BJ (cell line): ENCODE measurements around the gene SPATA32. TPM values are rescaled to one million over a fixed set of nuclear protein-coding genes. Genes with fewer than 3 reads are reported as not detected.
"Not testable (repeated sequence)": the region's sequence is repeated elsewhere in the genome, so short reads cannot be mapped to it uniquely, and the experiment has no call there.

Experiments
- CTCF ChIA-PET: fragments of 350-600 bp; formaldehyde crosslinking; extraction: SDS; loops from one replicate; lab custom pipeline; 2021; ENCODE audit warnings: antibody characterized with exemption, inconsistent platforms; lab: Yijun Ruan, JAX
- POLR2A ChIA-PET: fragments of 300-600 bp; sonication (Branson Sonifier 250); formaldehyde crosslinking; extraction: SDS; loops from one replicate; lab custom pipeline; 2021; ENCODE audit warnings: antibody characterized with exemption; lab: Charles Lee
- DNase-seq: peaks from one replicate; pipeline ENCODE4 v3.0.0-alpha.2; 2011; ENCODE audit warnings: low read depth
- H3K27me3 ChIP-seq: 2 replicates; pipeline ENCODE4 v1.6.0; 2011; ENCODE audit warnings: low read length; ENCODE audit not compliant: control insufficient read depth, insufficient read depth
- H3K36me3 ChIP-seq: 2 replicates; pipeline ENCODE4 v1.5.1; 2011; ENCODE audit warnings: low read length; ENCODE audit not compliant: control insufficient read depth, insufficient read depth
- H3K4me3 ChIP-seq: 2 replicates; pipeline ENCODE4 v1.5.1; 2011; ENCODE audit warnings: low read depth, mild to moderate bottlenecking, control low read depth, low read length
- CTCF ChIP-seq: IDR thresholded peaks from 2 replicates; pipeline ENCODE4 v1.5.1; 2011; ENCODE audit warnings: low read depth, mild to moderate bottlenecking, control low read depth, inconsistent platforms, low read length, moderate library complexity; ENCODE audit not compliant: insufficient read depth
- polyA plus RNA-seq: library from polyadenylated mRNA; depleted of rRNA; stranded (reverse); fragments of >200 nt; gene quantifications from 2 replicates; pipeline ENCODE4 v1.2.3, GENCODE V29; 2011

Gene SPATA32
- polyA plus RNA-seq, 1 experiment, result not detected

- TF ChIP-seq CTCF, result no peak
- H3K4me3 ChIP-seq, result no peak overlapping the region
- POLR2A ChIA-PET, result no interaction called here
- no peaks in the 10 kb centered on the region; the same call in 1 of the 2 replicates for H3K36me3 ChIP-seq
- CTCF ChIA-PET, result interaction anchor here (1.5 kb wide), 1 partner anchor 141 kb away, joined by 5 read pairs; no protein-coding TSS in a partner anchor
- H3K27me3 ChIP-seq, result no peaks in the 10 kb centered on the region
- no peak for DNase-seq
These were observed 8.0 kb downstream of the SPATA32 start for GRCh38 chr17:45253879-45254278.

- POLR2A ChIA-PET, H3K4me3 ChIP-seq, H3K27me3 ChIP-seq, H3K36me3 ChIP-seq, DNase-seq: not testable (repeated sequence)
- CTCF ChIA-PET, result interaction anchor here (1.5 kb wide), 1 partner anchor 142 kb away, joined by 5 read pairs; no protein-coding TSS in a partner anchor
These were observed 8.7 kb downstream of the SPATA32 start for GRCh38 chr17:45253237-45253636.

- POLR2A ChIA-PET, result no interaction called here
- Histone ChIP-seq H3K4me3 (no peak overlapping the region), H3K36me3 (no peaks in the 10 kb centered on the region; the same call in 1 of the 2 replicates), H3K27me3 (no peaks in the 10 kb centered on the region)
- DNase-seq, result no peak
- no peak for TF ChIP-seq CTCF
- CTCF ChIA-PET, result interaction anchor here (0.6 to 2.2 kb wide), 4 partner anchors 12 to 132 kb away, joined by 3 to 9 read pairs (median 4); no protein-coding TSS in a partner anchor
These were observed 10.0 kb downstream of the SPATA32 start for GRCh38 chr17:45251931-45252330.

GRCh38 chr17:45248132-45248957, 13.5 kb downstream of the SPATA32 start:
- CTCF ChIA-PET, result interaction anchor here (0.9 to 2.6 kb wide), 12 partner anchors 7 to 147 kb away, joined by 3 to 10 read pairs (median 4); partner anchors contain the start of gene SPATA32

GRCh38 chr17:45247429-45248131, 14.3 kb downstream of the SPATA32 start:
- TF ChIP-seq CTCF, result no peak
- DNase-seq, result no peak
- ChIA-PET POLR2A (interaction anchor here (0.6 kb wide), 1 partner anchor 280 kb away, joined by 6 read pairs; the partner anchor contains the start of gene C1QL1), CTCF (interaction anchor here (0.8 to 2.6 kb wide), 20 partner anchors 8 to 148 kb away, joined by 3 to 10 read pairs (median 4); partner anchors contain the start of gene SPATA32)
- no peaks in the 10 kb centered on the region for H3K27me3 ChIP-seq
- H3K36me3 ChIP-seq, result no peaks in the 10 kb centered on the region; the same call in 1 of the 2 replicates
- peak overlapping the region; percentile 73 for H3K4me3 ChIP-seq

More at GRCh38 chr17:45248132-45248957, 13.5 kb downstream of the SPATA32 start:
- DNase-seq, result no peak
- POLR2A ChIA-PET, result no interaction called here
- TF ChIP-seq CTCF, result no peak
- no peaks in the 10 kb centered on the region for H3K27me3 ChIP-seq
- peak overlapping the region; percentile 73 for H3K4me3 ChIP-seq
- H3K36me3 ChIP-seq, result no peaks in the 10 kb centered on the region; the same call in 1 of the 2 replicates
